GM12878 (cell line): ENCODE measurements around the gene LSR. TPM values are rescaled to one million over a fixed set of nuclear protein-coding genes. Genes with fewer than 3 reads are reported as not detected.

ENCODE experiments used
- CBX3 ChIP-seq: fragments of 200-600 bp; sonication (generic); IDR thresholded peaks from 2 replicates; pipeline ENCODE4 v1.6.1; 2016; ENCODE audit warnings: low read depth, borderline replicate concordance
- CEBPB ChIP-seq, 2 experiments: fragments of 150-350 bp in 1 of 2; IDR thresholded peaks; 2 replicates each; pipeline ENCODE4 v1.6.1; 2012 to 2014; ENCODE audit warnings: low read depth in 2 of 2, low read length in 2 of 2, borderline replicate concordance in 1 of 2, inconsistent platforms in 1 of 2
- GABPA ChIP-seq: IDR thresholded peaks from 2 replicates; pipeline ENCODE4 v1.6.1; 2014; ENCODE audit warnings: antibody characterized with exemption, low read depth, mild to moderate bottlenecking, inconsistent platforms
- HDGF ChIP-seq: fragments of 450-650 bp; IDR thresholded peaks from 2 replicates; pipeline ENCODE4 v1.6.1; 2016; ENCODE audit warnings: antibody characterized with exemption
- KLF5 ChIP-seq: fragments of 450-650 bp; IDR thresholded peaks from 2 replicates; pipeline ENCODE4 v1.6.1; 2014; ENCODE audit warnings: mild to moderate bottlenecking; ENCODE audit not compliant: partially characterized antibody
- MYB ChIP-seq: fragments of 150-350 bp; IDR thresholded peaks from 2 replicates; pipeline ENCODE4 v1.6.1; 2014; ENCODE audit warnings: mild to moderate bottlenecking, low read depth, low read length, borderline replicate concordance
- MYC ChIP-seq: IDR thresholded peaks from 2 replicates; pipeline ENCODE4 v1.6.1; 2011; ENCODE audit warnings: mild to moderate bottlenecking, low read length, moderate library complexity, inconsistent platforms; ENCODE audit not compliant: insufficient read depth, insufficient replicate concordance, insufficient read length, severe bottlenecking
- NR2F1 ChIP-seq: fragments of 450-650 bp; conservative IDR thresholded peaks from 2 replicates; pipeline ENCODE4 v1.6.1; 2017; ENCODE audit warnings: mild to moderate bottlenecking
- POLR2AphosphoS2 ChIP-seq: IDR thresholded peaks from 2 replicates; pipeline ENCODE4 v1.6.1; 2011; ENCODE audit warnings: low read depth, mild to moderate bottlenecking, low read length, improper control_type of control experiment, moderate library complexity
- SREBF1 ChIP-seq: IDR thresholded peaks from 2 replicates; pipeline ENCODE4 v1.6.1; 2012; ENCODE audit warnings: mild to moderate bottlenecking, low read length
- STAT3 ChIP-seq: IDR thresholded peaks from 2 replicates; pipeline ENCODE4 v1.6.1; 2011; ENCODE audit warnings: low read depth, low read length, improper control_type of control experiment
- TCF7 ChIP-seq: IDR thresholded peaks from 2 replicates; pipeline ENCODE4 v1.6.1; 2014; ENCODE audit warnings: antibody characterized with exemption, borderline replicate concordance
- YY1 ChIP-seq: IDR thresholded peaks from 2 replicates; pipeline ENCODE4 v1.6.1; 2011; ENCODE audit warnings: low read depth, mild to moderate bottlenecking, low read length
- ZNF592 ChIP-seq: fragments of 450-650 bp; IDR thresholded peaks from 2 replicates; pipeline ENCODE4 v1.6.1; 2017; ENCODE audit warnings: mild to moderate bottlenecking, moderate library complexity
- polyA plus RNA-seq, 11 experiments: library from polyadenylated mRNA; depleted of rRNA in 4 of 11; unstranded in 6 of 11; stranded (reverse) in 5 of 11; fragments of >200 nt; fragmentation: Nextera tagmentation in 4 of 11; fragmentation: Illumina TruSeq in 1 of 11; extraction: Ambion mirVana in 4 of 11; extraction: Trizol in 1 of 11; gene quantifications; 1 replicate in 1 of 11; 2 replicates in 10 of 11; pipeline versions ENCODE4 v1.2.1 to v1.2.3, GENCODE V29; 2011 to 2016; ENCODE audit warnings: inconsistent platforms in 2 of 11, missing spikeins in 2 of 11, low read depth in 1 of 11
- total RNA-seq, 4 experiments: library from RNA; depleted of rRNA in 3 of 4; stranded (reverse); fragments of >200 nt in 3 of 4; fragmentation: Illumina TruSeq in 1 of 4; extraction: Trizol in 1 of 4; gene quantifications; 2 replicates each; pipeline versions ENCODE4 v1.2.1 to v1.2.3, GENCODE V29; 2013 to 2021
- TF ChIP-seq, protein P1 (sequence below): fragments of 450-650 bp; formaldehyde crosslinking; IDR thresholded peaks from 2 replicates; pipeline ENCODE4 v1.4.0; 2022; ENCODE audit warnings: mild to moderate bottlenecking, moderate library complexity
- TF ChIP-seq, protein P2 (sequence below): IDR thresholded peaks from 2 replicates; pipeline ENCODE4 v1.6.1; 2011; ENCODE audit warnings: low read depth, mild to moderate bottlenecking, low read length, moderate library complexity, borderline replicate concordance; ENCODE audit errors: extremely low read depth
- TF ChIP-seq, protein P3 (sequence below): IDR thresholded peaks from 2 replicates; pipeline ENCODE4 v1.6.1; 2012; ENCODE audit warnings: mild to moderate bottlenecking, low read depth, low read length

The LSR gene
- total and polyA plus RNA-seq, 10 of the 15 experiments (the other 5 are each of a cell fraction or from before 2014, with no cell fraction given): 0.26 to 53.9 (median 26.3) TPM

DNA sequence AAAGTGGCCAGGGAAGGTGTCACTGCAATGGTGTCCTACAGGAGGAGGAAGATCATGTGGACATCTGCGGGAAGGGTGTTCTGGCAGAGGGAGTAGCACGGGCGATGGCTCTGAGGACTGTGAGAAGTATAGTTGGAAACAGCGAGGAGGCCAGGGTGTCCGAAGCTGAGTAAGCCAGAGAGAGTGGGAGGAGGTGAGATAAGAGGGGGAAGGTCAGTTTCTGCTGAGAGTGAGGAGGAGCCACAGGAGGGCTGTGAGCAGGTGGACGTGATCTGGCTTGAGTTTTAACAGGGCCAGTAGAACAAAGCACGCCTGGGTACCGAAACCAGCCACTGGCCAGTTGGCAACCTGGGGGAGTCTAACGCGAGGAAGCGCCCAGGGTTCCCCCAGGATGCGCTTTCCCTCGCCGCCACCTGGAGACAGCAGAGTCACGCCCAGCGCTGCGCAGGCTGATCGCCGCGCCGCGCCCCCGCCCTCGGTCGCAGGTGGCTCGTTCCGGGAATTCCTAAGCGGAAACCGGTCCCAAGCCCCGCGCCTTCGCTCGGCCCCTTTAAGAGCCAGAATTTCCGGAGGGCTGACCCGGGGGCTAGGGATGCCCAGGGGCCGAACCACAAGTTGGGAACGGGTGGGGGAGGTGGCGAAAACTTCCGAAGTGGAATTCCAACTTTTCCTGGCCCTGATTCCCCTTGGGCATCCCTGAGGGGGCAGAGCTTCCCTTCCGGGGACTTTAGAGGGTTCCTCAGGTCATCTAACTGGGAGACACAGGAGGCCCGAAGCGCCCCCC, 1.1 kb upstream of the LSR start (continued):
- TF ChIP-seq KLF5 (no peak), CEBPB (IDR thresholded peaks at IDR 0.05; ENCODE audit: borderline replicate concordance in 1 of 2, low read depth in 2 of 2, low read length in 2 of 2) (no peak), GABPA (no peak), HDGF (peak; percentile 92), NR2F1 (peak; percentile 69; the same call in 1 of the 2 replicates), CBX3 (no peak), STAT3 (no peak), POLR2AphosphoS2 (no peak), YY1 (no peak), MYB (peak; percentile 14; the same call in 1 of the 2 replicates), SREBF1 (no peak), TCF7 (no peak), ZNF592 (0 out of 2 replicates have a peak, but pooled peaks have one; percentile 10), MYC (no peak)
- TF ChIP-seq, protein P1, sequence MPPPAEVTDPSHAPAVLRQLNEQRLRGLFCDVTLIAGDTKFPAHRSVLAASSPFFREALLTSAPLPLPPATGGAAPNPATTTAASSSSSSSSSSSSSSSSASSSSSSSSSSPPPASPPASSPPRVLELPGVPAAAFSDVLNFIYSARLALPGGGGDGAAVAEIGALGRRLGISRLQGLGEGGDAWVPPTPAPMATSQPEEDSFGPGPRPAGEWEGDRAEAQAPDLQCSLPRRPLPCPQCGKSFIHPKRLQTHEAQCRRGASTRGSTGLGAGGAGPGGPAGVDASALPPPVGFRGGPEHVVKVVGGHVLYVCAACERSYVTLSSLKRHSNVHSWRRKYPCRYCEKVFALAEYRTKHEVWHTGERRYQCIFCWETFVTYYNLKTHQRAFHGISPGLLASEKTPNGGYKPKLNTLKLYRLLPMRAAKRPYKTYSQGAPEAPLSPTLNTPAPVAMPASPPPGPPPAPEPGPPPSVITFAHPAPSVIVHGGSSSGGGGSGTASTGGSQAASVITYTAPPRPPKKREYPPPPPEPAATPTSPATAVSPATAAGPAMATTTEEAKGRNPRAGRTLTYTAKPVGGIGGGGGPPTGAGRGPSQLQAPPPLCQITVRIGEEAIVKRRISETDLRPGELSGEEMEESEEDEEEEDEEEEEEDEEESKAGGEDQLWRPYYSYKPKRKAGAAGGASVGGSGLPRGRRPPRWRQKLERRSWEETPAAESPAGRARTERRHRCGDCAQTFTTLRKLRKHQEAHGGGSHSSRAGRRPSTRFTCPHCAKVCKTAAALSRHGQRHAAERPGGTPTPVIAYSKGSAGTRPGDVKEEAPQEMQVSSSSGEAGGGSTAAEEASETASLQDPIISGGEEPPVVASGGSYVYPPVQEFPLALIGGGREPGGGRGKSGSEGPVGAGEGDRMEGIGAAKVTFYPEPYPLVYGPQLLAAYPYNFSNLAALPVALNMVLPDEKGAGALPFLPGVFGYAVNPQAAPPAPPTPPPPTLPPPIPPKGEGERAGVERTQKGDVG (CRISPR knock-in tag): no peak
- TF ChIP-seq, protein P2, sequence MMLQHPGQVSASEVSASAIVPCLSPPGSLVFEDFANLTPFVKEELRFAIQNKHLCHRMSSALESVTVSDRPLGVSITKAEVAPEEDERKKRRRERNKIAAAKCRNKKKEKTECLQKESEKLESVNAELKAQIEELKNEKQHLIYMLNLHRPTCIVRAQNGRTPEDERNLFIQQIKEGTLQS: no peak
- TF ChIP-seq, protein P3, sequence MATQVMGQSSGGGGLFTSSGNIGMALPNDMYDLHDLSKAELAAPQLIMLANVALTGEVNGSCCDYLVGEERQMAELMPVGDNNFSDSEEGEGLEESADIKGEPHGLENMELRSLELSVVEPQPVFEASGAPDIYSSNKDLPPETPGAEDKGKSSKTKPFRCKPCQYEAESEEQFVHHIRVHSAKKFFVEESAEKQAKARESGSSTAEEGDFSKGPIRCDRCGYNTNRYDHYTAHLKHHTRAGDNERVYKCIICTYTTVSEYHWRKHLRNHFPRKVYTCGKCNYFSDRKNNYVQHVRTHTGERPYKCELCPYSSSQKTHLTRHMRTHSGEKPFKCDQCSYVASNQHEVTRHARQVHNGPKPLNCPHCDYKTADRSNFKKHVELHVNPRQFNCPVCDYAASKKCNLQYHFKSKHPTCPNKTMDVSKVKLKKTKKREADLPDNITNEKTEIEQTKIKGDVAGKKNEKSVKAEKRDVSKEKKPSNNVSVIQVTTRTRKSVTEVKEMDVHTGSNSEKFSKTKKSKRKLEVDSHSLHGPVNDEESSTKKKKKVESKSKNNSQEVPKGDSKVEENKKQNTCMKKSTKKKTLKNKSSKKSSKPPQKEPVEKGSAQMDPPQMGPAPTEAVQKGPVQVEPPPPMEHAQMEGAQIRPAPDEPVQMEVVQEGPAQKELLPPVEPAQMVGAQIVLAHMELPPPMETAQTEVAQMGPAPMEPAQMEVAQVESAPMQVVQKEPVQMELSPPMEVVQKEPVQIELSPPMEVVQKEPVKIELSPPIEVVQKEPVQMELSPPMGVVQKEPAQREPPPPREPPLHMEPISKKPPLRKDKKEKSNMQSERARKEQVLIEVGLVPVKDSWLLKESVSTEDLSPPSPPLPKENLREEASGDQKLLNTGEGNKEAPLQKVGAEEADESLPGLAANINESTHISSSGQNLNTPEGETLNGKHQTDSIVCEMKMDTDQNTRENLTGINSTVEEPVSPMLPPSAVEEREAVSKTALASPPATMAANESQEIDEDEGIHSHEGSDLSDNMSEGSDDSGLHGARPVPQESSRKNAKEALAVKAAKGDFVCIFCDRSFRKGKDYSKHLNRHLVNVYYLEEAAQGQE: no peak
